CD8-positive, alpha-beta memory T cell (primary cell): Measurements from ENCODE around the gene MAGEL2. TPM values are rescaled to one million over a fixed set of nuclear protein-coding genes. Genes with fewer than 3 reads are reported as not detected.

ENCODE experiments used
- CTCF ChIA-PET: fragments of 350-600 bp; sonication (Branson Sonifier 250); formaldehyde crosslinking; loops from one replicate; lab custom pipeline; 2021; ENCODE audit warnings: antibody characterized with exemption; lab: Charles Lee
- POLR2A ChIA-PET: fragments of 350-600 bp; sonication (Branson Sonifier 250); formaldehyde crosslinking; loops from one replicate; lab custom pipeline; 2021; ENCODE audit warnings: antibody characterized with exemption; lab: Charles Lee
- DNase-seq, 5 donors: peaks; one replicate each; pipeline versions ENCODE4 v3.0.0 to v3.0.0-alpha.2; 2020 to 2022; ENCODE audit warnings: mixed read lengths in 1 of 5
- H3K27ac ChIP-seq: one replicate; pipeline ENCODE4 v1.7.0; 2013; ENCODE audit warnings: low read depth, mild to moderate bottlenecking, low read length, moderate library complexity
- H3K27me3 ChIP-seq: 2 replicates; pipeline ENCODE4 v1.7.0; 2013; ENCODE audit warnings: low read length, mild to moderate bottlenecking; ENCODE audit not compliant: insufficient read depth, poor library complexity, severe bottlenecking
- H3K36me3 ChIP-seq: 2 replicates; pipeline ENCODE4 v1.7.0; 2013; ENCODE audit warnings: mild to moderate bottlenecking, low read length, moderate library complexity; ENCODE audit not compliant: insufficient read depth
- H3K4me1 ChIP-seq: 2 replicates; pipeline ENCODE4 v1.7.0; 2013; ENCODE audit warnings: mild to moderate bottlenecking, low read length, moderate library complexity; ENCODE audit not compliant: insufficient read depth
- H3K4me3 ChIP-seq: 2 replicates; pipeline ENCODE4 v1.7.0; 2013; ENCODE audit warnings: mild to moderate bottlenecking, low read length
- H3K9me3 ChIP-seq: 2 replicates; pipeline ENCODE4 v1.7.0; 2013; ENCODE audit warnings: mild to moderate bottlenecking, low read length
- H3K27ac Mint-ChIP-seq, 8 donors: one replicate each; pipeline ENCODE4 v1.8.0; 2020 to 2021; ENCODE audit warnings: mixed read lengths in 8 of 8, mild to moderate bottlenecking in 6 of 8, inconsistent platforms in 3 of 8, moderate library complexity in 3 of 8
- H3K27me3 Mint-ChIP-seq, 2 donors: one replicate each; pipeline ENCODE4 v1.8.0; 2020 to 2021; ENCODE audit warnings: mixed read lengths in 2 of 2, mild to moderate bottlenecking in 1 of 2, moderate library complexity in 1 of 2
- H3K36me3 Mint-ChIP-seq, 3 donors: one replicate each; pipeline ENCODE4 v1.8.0; 2020 to 2021; ENCODE audit warnings: mixed read lengths in 3 of 3, inconsistent platforms in 1 of 3, mild to moderate bottlenecking in 1 of 3
- H3K4me1 Mint-ChIP-seq, 3 donors: one replicate each; pipeline ENCODE4 v1.8.0; 2020 to 2021; ENCODE audit warnings: mixed read lengths in 3 of 3, inconsistent platforms in 1 of 3, mild to moderate bottlenecking in 1 of 3
- H3K4me3 Mint-ChIP-seq, 7 donors: one replicate each; pipeline ENCODE4 v1.8.0; 2020 to 2021; ENCODE audit warnings: mixed read lengths in 7 of 7, mild to moderate bottlenecking in 6 of 7, moderate library complexity in 4 of 7, inconsistent platforms in 2 of 7
- H3K9me3 Mint-ChIP-seq, 5 donors: one replicate each; pipeline ENCODE4 v1.8.0; 2020 to 2022; ENCODE audit warnings: mixed read lengths in 5 of 5, mild to moderate bottlenecking in 3 of 5, moderate library complexity in 2 of 5, inconsistent platforms in 1 of 5
- polyA plus RNA-seq: library from polyadenylated mRNA; unstranded; fragments of 300-500 nt; fragmentation: Illumina TruSeq; gene quantifications from one replicate; pipeline ENCODE4 v1.2.3, GENCODE V29; 2021
- total RNA-seq, 2 experiments: library from RNA; stranded (reverse); gene quantifications; one replicate each; pipeline ENCODE4 v1.2.3, GENCODE V29; 2021

Gene MAGEL2
- total RNA-seq = not detected
- polyA plus RNA-seq = not detected

GRCh38 chr15:23647421-23648370 is at the start of gene MAGEL2:
Gene MAGEL2 (minus strand): TSS chr15:23647867. CDS start chr15:23647742, 125 bp downstream.
- DNase-seq = no peak
- Mint-ChIP-seq H3K27ac (no peak within 1 kb of the TSS), H3K27me3 (peaks cover 0 to 8% of the 10 kb centered on the region in 2 donors), H3K9me3 (peaks cover 0 to 2% (median 0%) of the 10 kb centered on the region in 5 donors), H3K4me1 (no peaks in the 10 kb centered on the region), H3K4me3 (no peak within 1 kb of the TSS), H3K36me3 (no peaks in the 10 kb centered on the region)
- H3K4me3 ChIP-seq = no peak within 1 kb of the TSS
- H3K27ac ChIP-seq = no peak within 1 kb of the TSS
- ChIA-PET CTCF (no interaction called here), POLR2A (no interaction called here)
- no peaks in the 10 kb centered on the region for H3K36me3 ChIP-seq
- H3K9me3 ChIP-seq = no peaks in the 10 kb centered on the region
- no peaks in the 10 kb centered on the region for H3K27me3 ChIP-seq
- H3K4me1 ChIP-seq = no peaks in the 10 kb centered on the region

GRCh38 chr15:23695282-23695681 is 47.6 kb upstream of the MAGEL2 start:
- H3K9me3 Mint-ChIP-seq = peaks cover 0 to 9% (median 4%) of the 10 kb centered on the region in 5 donors
- DNase-seq = no peak
- H3K4me3 Mint-ChIP-seq = no peak overlapping the region
- H3K36me3 Mint-ChIP-seq = no peaks in the 10 kb centered on the region
- Histone ChIP-seq H3K4me1 (no peaks in the 10 kb centered on the region), H3K36me3 (no peaks in the 10 kb centered on the region), H3K27me3 (no peaks in the 10 kb centered on the region), H3K27ac (no peak overlapping the region), H3K9me3 (no peaks in the 10 kb centered on the region), H3K4me3 (no peak overlapping the region)
- H3K27me3 Mint-ChIP-seq = no peaks in the 10 kb centered on the region
- ChIA-PET CTCF (no interaction called here), POLR2A (no interaction called here)
- H3K4me1 Mint-ChIP-seq = no peaks in the 10 kb centered on the region
- no peak overlapping the region for H3K27ac Mint-ChIP-seq

GRCh38 chr15:23694592-23694991 is 46.9 kb upstream of the MAGEL2 start:
- H3K27ac Mint-ChIP-seq = no peak overlapping the region
- no peaks in the 10 kb centered on the region for H3K36me3 Mint-ChIP-seq
- DNase-seq = no peak
- Histone ChIP-seq H3K27me3 (no peaks in the 10 kb centered on the region), H3K9me3 (no peaks in the 10 kb centered on the region), H3K36me3 (no peaks in the 10 kb centered on the region), H3K27ac (no peak overlapping the region), H3K4me3 (no peak overlapping the region), H3K4me1 (no peaks in the 10 kb centered on the region)
- no peak overlapping the region for H3K4me3 Mint-ChIP-seq
- peaks cover 0 to 16% (median 4%) of the 10 kb centered on the region in 5 donors for H3K9me3 Mint-ChIP-seq
- no peaks in the 10 kb centered on the region for H3K27me3 Mint-ChIP-seq
- no peaks in the 10 kb centered on the region for H3K4me1 Mint-ChIP-seq
- ChIA-PET CTCF (no interaction called here), POLR2A (no interaction called here)

- CTCF ChIA-PET = no interaction called here
Observed at GRCh38 chr15:23690450-23690852, 42.8 kb upstream of the MAGEL2 start.

GRCh38 chr15:23690015-23690414 is 42.3 kb upstream of the MAGEL2 start:
- H3K36me3 Mint-ChIP-seq = no peaks in the 10 kb centered on the region
- H3K36me3 ChIP-seq = no peaks in the 10 kb centered on the region
- peaks cover 3 to 12% (median 7%) of the 10 kb centered on the region in 5 donors for H3K9me3 Mint-ChIP-seq
- POLR2A ChIA-PET = no interaction called here
- H3K4me3 Mint-ChIP-seq = no peak overlapping the region
- no peaks in the 10 kb centered on the region for H3K4me1 Mint-ChIP-seq
- CTCF ChIA-PET = no interaction called here
- no peak overlapping the region for H3K4me3 ChIP-seq
- H3K27ac ChIP-seq = no peak overlapping the region
- DNase-seq = no peak
- no peaks in the 10 kb centered on the region for H3K4me1 ChIP-seq
- no peaks in the 10 kb centered on the region for H3K9me3 ChIP-seq
- no peaks in the 10 kb centered on the region for H3K27me3 Mint-ChIP-seq
- no peaks in the 10 kb centered on the region for H3K27me3 ChIP-seq
- H3K27ac Mint-ChIP-seq = no peak overlapping the region

More at GRCh38 chr15:23690450-23690852, 42.8 kb upstream of the MAGEL2 start:
- H3K27ac Mint-ChIP-seq = no peak overlapping the region
- Histone ChIP-seq H3K36me3 (no peaks in the 10 kb centered on the region), H3K27ac (no peak overlapping the region), H3K9me3 (no peaks in the 10 kb centered on the region), H3K4me3 (no peak overlapping the region), H3K4me1 (no peaks in the 10 kb centered on the region), H3K27me3 (no peaks in the 10 kb centered on the region)
- no peaks in the 10 kb centered on the region for H3K36me3 Mint-ChIP-seq
- peaks cover 3 to 12% (median 7%) of the 10 kb centered on the region in 5 donors for H3K9me3 Mint-ChIP-seq
- no peaks in the 10 kb centered on the region for H3K4me1 Mint-ChIP-seq
- no peaks in the 10 kb centered on the region for H3K27me3 Mint-ChIP-seq
- POLR2A ChIA-PET = no interaction called here
- DNase-seq = no peak
- no peak overlapping the region for H3K4me3 Mint-ChIP-seq

- H3K4me1 Mint-ChIP-seq = no peaks in the 10 kb centered on the region
- Histone ChIP-seq H3K27me3 (no peaks in the 10 kb centered on the region), H3K36me3 (no peaks in the 10 kb centered on the region), H3K4me1 (no peaks in the 10 kb centered on the region), H3K9me3 (no peaks in the 10 kb centered on the region), H3K4me3 (no peak within 1 kb of the TSS), H3K27ac (no peak within 1 kb of the TSS)
- ChIA-PET CTCF (no interaction called here), POLR2A (no interaction called here)
- no peaks in the 10 kb centered on the region for H3K36me3 Mint-ChIP-seq
- no peak for DNase-seq
- H3K27ac Mint-ChIP-seq = no peak within 1 kb of the TSS
- no peaks in the 10 kb centered on the region for H3K27me3 Mint-ChIP-seq
- H3K4me3 Mint-ChIP-seq = no peak within 1 kb of the TSS
- H3K9me3 Mint-ChIP-seq = peaks cover 3 to 9% (median 6%) of the 10 kb centered on the region in 5 donors
Observed at GRCh38 chr15:23687143-23687470, 39.4 kb upstream of the MAGEL2 start, which contains the start of gene NDN. Gene NDN (minus strand): TSS chr15:23687305. CDS start chr15:23687217, 88 bp downstream.

GRCh38 chr15:23686466-23687142 is 38.9 kb upstream of the MAGEL2 start:
- CTCF ChIA-PET = no interaction called here

GRCh38 chr15:23671481-23671880 is 23.8 kb upstream of the MAGEL2 start:
- Histone ChIP-seq H3K27ac (no peak overlapping the region), H3K36me3 (no peaks in the 10 kb centered on the region), H3K27me3 (no peaks in the 10 kb centered on the region), H3K4me1 (no peaks in the 10 kb centered on the region), H3K4me3 (no peak overlapping the region), H3K9me3 (no peaks in the 10 kb centered on the region)
- DNase-seq = no peak
- no peaks in the 10 kb centered on the region for H3K36me3 Mint-ChIP-seq
- no peak overlapping the region for H3K4me3 Mint-ChIP-seq
- H3K27ac Mint-ChIP-seq = no peak overlapping the region
- H3K4me1 Mint-ChIP-seq = no peaks in the 10 kb centered on the region
- POLR2A ChIA-PET = no interaction called here
- CTCF ChIA-PET = no interaction called here
- H3K9me3 Mint-ChIP-seq = peaks cover 0 to 6% (median 0%) of the 10 kb centered on the region in 5 donors
- no peaks in the 10 kb centered on the region for H3K27me3 Mint-ChIP-seq

More at GRCh38 chr15:23686466-23687142, 38.9 kb upstream of the MAGEL2 start:
- Mint-ChIP-seq H3K4me1 (no peaks in the 10 kb centered on the region), H3K27me3 (no peaks in the 10 kb centered on the region), H3K9me3 (peaks cover 3 to 9% (median 6%) of the 10 kb centered on the region in 5 donors), H3K27ac (no peak overlapping the region), H3K36me3 (no peaks in the 10 kb centered on the region), H3K4me3 (no peak overlapping the region)
- H3K4me1 ChIP-seq = no peaks in the 10 kb centered on the region
- H3K36me3 ChIP-seq = no peaks in the 10 kb centered on the region
- H3K27me3 ChIP-seq = no peaks in the 10 kb centered on the region
- no peaks in the 10 kb centered on the region for H3K9me3 ChIP-seq
- POLR2A ChIA-PET = no interaction called here
- DNase-seq = no peak
- no peak overlapping the region for H3K27ac ChIP-seq
- no peak overlapping the region for H3K4me3 ChIP-seq
